ENCODE data around the gene TMEM17. TPM values are rescaled to one million over a fixed set of nuclear protein-coding genes. Genes with fewer than 3 reads are reported as not detected.

TMEM17 gene
- polyA plus RNA-seq, 1 of the 3 experiments (the other 2 are of a cell fraction), result 5.5 TPM

DNA sequence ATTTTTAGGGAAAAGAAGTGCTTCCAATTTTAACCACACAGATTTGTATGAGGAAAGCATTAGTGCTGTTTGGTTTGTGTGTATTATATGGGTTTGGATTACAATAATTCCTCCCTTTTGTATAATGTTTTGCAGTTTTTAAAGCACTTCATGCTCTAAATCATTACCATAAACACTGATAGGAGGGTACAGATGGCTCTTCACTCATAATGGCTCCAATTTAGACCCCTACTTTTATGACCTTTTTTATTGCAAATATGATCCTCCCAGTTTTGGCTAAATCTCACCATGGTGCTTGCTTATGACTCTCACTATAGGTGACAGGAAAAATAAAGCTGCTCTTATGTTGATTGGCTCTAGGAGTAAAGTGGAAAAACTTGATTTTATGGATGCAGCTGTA lies 23.8 kb upstream of the TMEM17 start:
- Histone ChIP-seq H3K9ac (no peak overlapping the region), H3K27ac (ENCODE audit: low read depth in 2 of 2, low read length in 1 of 2) (no peak overlapping the region), H3K4me3 (ENCODE audit: low read depth in 2 of 2, low read length in 1 of 2) (no peak overlapping the region), H3K9me2 (no peaks in the 10 kb centered on the region), H3K36me3 (replicated peaks in 1 of 2; ENCODE audit: control insufficient read depth in 1 of 2, insufficient read depth in 2 of 2, low read length in 1 of 2) (no peaks in the 10 kb centered on the region), H3K4me2 (no peak overlapping the region), H3K4me1 (ENCODE audit: control insufficient read depth in 1 of 2, insufficient read depth in 2 of 2, low read depth in 1 of 2, low read length in 1 of 2) (peaks cover 0 to 10% of the 10 kb centered on the region in 2 experiments; a peak in 1 of 4 replicates), H3K27me3 (ENCODE audit: insufficient read depth) (no peaks in the 10 kb centered on the region), H3F3A (replicated peaks; ENCODE audit: insufficient read depth) (peaks cover 8% of the 10 kb centered on the region), H2AFZ (ENCODE audit: low read depth) (no peak overlapping the region), H3K79me2 (ENCODE audit: insufficient read depth) (no peaks in the 10 kb centered on the region), H3K9me3 (no peaks in the 10 kb centered on the region), H4K20me1 (ENCODE audit: insufficient read depth) (no peaks in the 10 kb centered on the region)
- ChIA-PET POLR2A (no interaction called here), CTCF (no interaction called here)
- no peak for DNase-seq
- no peak for TF ChIP-seq JUND (IDR thresholded peaks at IDR 0.05)
- no peak for TF ChIP-seq RAD21 (IDR thresholded peaks at IDR 0.05; ENCODE audit: low read length)
- no peak for TF ChIP-seq TEAD4 (IDR thresholded peaks at IDR 0.05; ENCODE audit: borderline replicate concordance, insufficient read depth)
- TF ChIP-seq IRF3 (IDR thresholded peaks at IDR 0.05; ENCODE audit: low read depth, low read length), result no peak
- TF ChIP-seq EZH2phosphoT487 (IDR thresholded peaks at IDR 0.05; ENCODE audit: borderline replicate concordance, low read depth), result no peak
- no peak for TF ChIP-seq PBX3 (IDR thresholded peaks at IDR 0.05)
- TF ChIP-seq GABPA (IDR thresholded peaks at IDR 0.05; ENCODE audit: low read depth), result no peak
- TF ChIP-seq SIN3A (IDR thresholded peaks at IDR 0.05; ENCODE audit: borderline replicate concordance, low read depth, low read length), result no peak
- TF ChIP-seq MAX (IDR thresholded peaks at IDR 0.05; ENCODE audit: low read depth), result no peak
- no peak for TF ChIP-seq FOSL2 (IDR thresholded peaks at IDR 0.05; ENCODE audit: borderline replicate concordance, low read depth)

- no peaks in the 10 kb centered on the region for H4K20me1 ChIP-seq (ENCODE audit: insufficient read depth)
- no peaks in the 10 kb centered on the region for H3K27me3 ChIP-seq (ENCODE audit: insufficient read depth)
- no peak overlapping the region for H3K4me3 ChIP-seq (ENCODE audit: low read depth in 2 of 2, low read length in 1 of 2)
- H3K9me2 ChIP-seq, result no peaks in the 10 kb centered on the region
- H3K79me2 ChIP-seq (ENCODE audit: insufficient read depth), result no peaks in the 10 kb centered on the region
- no peaks in the 10 kb centered on the region for H3K36me3 ChIP-seq (replicated peaks in 1 of 2; ENCODE audit: control insufficient read depth in 1 of 2, insufficient read depth in 2 of 2, low read length in 1 of 2)
- no peak for DNase-seq
- ChIA-PET CTCF (interaction anchor here (0.7 to 1.1 kb wide), 2 partner anchors 19 to 71 kb away, joined by 3 read pairs; no protein-coding TSS in a partner anchor), POLR2A (no interaction called here)
- H3K9me3 ChIP-seq, result no peaks in the 10 kb centered on the region; the same call in 1 of the 2 replicates
- no peak overlapping the region for H3K4me2 ChIP-seq
- no peak overlapping the region for H3K9ac ChIP-seq
- TF ChIP-seq, protein P1, sequence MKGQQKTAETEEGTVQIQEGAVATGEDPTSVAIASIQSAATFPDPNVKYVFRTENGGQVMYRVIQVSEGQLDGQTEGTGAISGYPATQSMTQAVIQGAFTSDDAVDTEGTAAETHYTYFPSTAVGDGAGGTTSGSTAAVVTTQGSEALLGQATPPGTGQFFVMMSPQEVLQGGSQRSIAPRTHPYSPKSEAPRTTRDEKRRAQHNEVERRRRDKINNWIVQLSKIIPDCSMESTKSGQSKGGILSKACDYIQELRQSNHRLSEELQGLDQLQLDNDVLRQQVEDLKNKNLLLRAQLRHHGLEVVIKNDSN (IDR thresholded peaks at IDR 0.05; ENCODE audit: borderline replicate concordance, low read depth), result no peak
- no peak for TF ChIP-seq JUND (IDR thresholded peaks at IDR 0.05)
- no peak for TF ChIP-seq YY1 (IDR thresholded peaks at IDR 0.05; ENCODE audit: low read depth)
- TF ChIP-seq PBX3 (IDR thresholded peaks at IDR 0.05), result no peak
- TF ChIP-seq SIN3A (IDR thresholded peaks at IDR 0.05; ENCODE audit: borderline replicate concordance, low read depth, low read length), result no peak
- H3K4me1 ChIP-seq (ENCODE audit: control insufficient read depth in 1 of 2, insufficient read depth in 2 of 2, low read depth in 1 of 2, low read length in 1 of 2), result peaks cover 0 to 10% of the 10 kb centered on the region in 2 experiments; a peak in 1 of 4 replicates
- peak overlapping the region; percentile 71; the same call in 1 of the 2 replicates for H2AFZ ChIP-seq (ENCODE audit: low read depth)
- H3F3A ChIP-seq (replicated peaks; ENCODE audit: insufficient read depth), result peaks cover 8% of the 10 kb centered on the region
- WGBS (ENCODE audit: low lambda C conversion rate), result 50% methylated on average over 3 of the region's 3 CpGs
- H3K27ac ChIP-seq (ENCODE audit: low read depth in 2 of 2, low read length in 1 of 2), result no peak overlapping the region
Measured at GRCh38 chr2:62527478-62528210, 21.6 kb upstream of the TMEM17 start.

All from SK-N-SH (cell line).